A673 (cell line): ENCODE data around the gene FCER1G.

Experiments used
- EZH2 ChIP-seq: fragments of 200-600 bp; sonication (generic); IDR thresholded peaks from 2 replicates; pipeline ENCODE4 v1.6.1; 2017; ENCODE audit warnings: borderline replicate concordance, low read depth, mild to moderate bottlenecking, mixed read lengths, antibody characterized with exemption, low read length; ENCODE audit not compliant: poor library complexity, severe bottlenecking
- TF ChIP-seq, protein P1 (sequence below): fragments of 300-800, 200-600 bp; sonication (generic); conservative IDR thresholded peaks from 2 replicates; pipeline ENCODE4 v1.5.1; 2017; ENCODE audit warnings: low read depth, mild to moderate bottlenecking, antibody characterized with exemption, low read length, moderate library complexity, mixed read lengths

- TF ChIP-seq, protein P1, sequence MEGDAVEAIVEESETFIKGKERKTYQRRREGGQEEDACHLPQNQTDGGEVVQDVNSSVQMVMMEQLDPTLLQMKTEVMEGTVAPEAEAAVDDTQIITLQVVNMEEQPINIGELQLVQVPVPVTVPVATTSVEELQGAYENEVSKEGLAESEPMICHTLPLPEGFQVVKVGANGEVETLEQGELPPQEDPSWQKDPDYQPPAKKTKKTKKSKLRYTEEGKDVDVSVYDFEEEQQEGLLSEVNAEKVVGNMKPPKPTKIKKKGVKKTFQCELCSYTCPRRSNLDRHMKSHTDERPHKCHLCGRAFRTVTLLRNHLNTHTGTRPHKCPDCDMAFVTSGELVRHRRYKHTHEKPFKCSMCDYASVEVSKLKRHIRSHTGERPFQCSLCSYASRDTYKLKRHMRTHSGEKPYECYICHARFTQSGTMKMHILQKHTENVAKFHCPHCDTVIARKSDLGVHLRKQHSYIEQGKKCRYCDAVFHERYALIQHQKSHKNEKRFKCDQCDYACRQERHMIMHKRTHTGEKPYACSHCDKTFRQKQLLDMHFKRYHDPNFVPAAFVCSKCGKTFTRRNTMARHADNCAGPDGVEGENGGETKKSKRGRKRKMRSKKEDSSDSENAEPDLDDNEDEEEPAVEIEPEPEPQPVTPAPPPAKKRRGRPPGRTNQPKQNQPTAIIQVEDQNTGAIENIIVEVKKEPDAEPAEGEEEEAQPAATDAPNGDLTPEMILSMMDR = no peak
- TF ChIP-seq EZH2 = no peak
These were observed 3.4 kb downstream of the FCER1G start for GRCh38 chr1:161218301-161219077.
